GM23338 (cell line): ENCODE results near the gene ARL8B. TPM values are rescaled to one million over a fixed set of nuclear protein-coding genes. Genes with fewer than 3 reads are reported as not detected.

ENCODE experiments used
- ATAC-seq: fragments of 200-7000 bp; cut with Tn5 transposase; 3 replicates; pipeline ENCODE4 v1.9.1; 2020
- DNase-seq: peaks from one replicate; pipeline ENCODE4 v3.0.0-alpha.2; 2015; ENCODE audit warnings: low spot score
- H2AFZ ChIP-seq: fragments of 200-600 bp; sonication (generic); 2 replicates; pipeline ENCODE4 v1.8.0; 2016; ENCODE audit warnings: antibody characterized with exemption, mild to moderate bottlenecking, moderate library complexity
- H3F3A ChIP-seq: fragments of 200-600 bp; sonication (generic); replicated peaks from 2 replicates; pipeline ENCODE4 v1.8.0; 2017; ENCODE audit warnings: antibody characterized with exemption, mixed run types, low read depth
- H3K27ac ChIP-seq: fragments of 200-600 bp; sonication (generic); 2 replicates; pipeline ENCODE4 v1.6.1; 2016; ENCODE audit warnings: low read depth
- H3K27me3 ChIP-seq: fragments of 200-600 bp; sonication (generic); 2 replicates; pipeline ENCODE4 v1.8.0; 2016; ENCODE audit warnings: mild to moderate bottlenecking, mixed run types, moderate library complexity; ENCODE audit not compliant: insufficient read depth
- H3K36me3 ChIP-seq: fragments of 200-600 bp; sonication (generic); 2 replicates; pipeline ENCODE4 v1.8.0; 2016; ENCODE audit warnings: mild to moderate bottlenecking; ENCODE audit not compliant: insufficient read depth
- H3K4me1 ChIP-seq: fragments of 200-600 bp; sonication (generic); 2 replicates; pipeline ENCODE4 v1.8.0; 2016; ENCODE audit warnings: mild to moderate bottlenecking, moderate library complexity; ENCODE audit not compliant: insufficient read depth
- H3K4me2 ChIP-seq: fragments of 200-600 bp; sonication (generic); 2 replicates; pipeline ENCODE4 v1.7.1; 2017; ENCODE audit warnings: mixed run types
- H3K4me3 ChIP-seq: fragments of 200-600 bp; sonication (generic); 2 replicates; pipeline ENCODE4 v1.6.1; 2016; ENCODE audit warnings: mixed run types
- H3K79me2 ChIP-seq: fragments of 200-600 bp; sonication (generic); replicated peaks from 2 replicates; pipeline ENCODE4 v1.8.0; 2017; ENCODE audit warnings: mild to moderate bottlenecking; ENCODE audit not compliant: insufficient read depth
- H3K9me2 ChIP-seq: fragments of 200-600 bp; sonication (generic); 2 replicates; pipeline ENCODE4 v1.8.0; 2017; ENCODE audit not compliant: insufficient read depth
- H4K20me1 ChIP-seq: fragments of 200-600 bp; sonication (generic); replicated peaks from 2 replicates; pipeline ENCODE4 v1.8.0; 2017; ENCODE audit warnings: mild to moderate bottlenecking; ENCODE audit not compliant: insufficient read depth
- H3K27ac Mint-ChIP-seq: 2 replicates; pipeline ENCODE4 v1.8.0; 2020; ENCODE audit warnings: inconsistent platforms, mild to moderate bottlenecking, moderate library complexity, mixed read lengths
- H3K27me3 Mint-ChIP-seq: 3 replicates; pipeline ENCODE4 v1.8.0; 2022; ENCODE audit warnings: low read depth, mild to moderate bottlenecking, moderate library complexity, mixed read lengths, inconsistent platforms; ENCODE audit not compliant: insufficient read depth, poor library complexity
- H3K36me3 Mint-ChIP-seq: 3 replicates; pipeline ENCODE4 v1.8.0; 2021; ENCODE audit warnings: low read depth, mild to moderate bottlenecking, inconsistent platforms, moderate library complexity, mixed read lengths
- H3K4me1 Mint-ChIP-seq: 3 replicates; pipeline ENCODE4 v1.8.0; 2020; ENCODE audit warnings: mild to moderate bottlenecking, inconsistent platforms, mixed read lengths
- H3K4me3 Mint-ChIP-seq: 3 replicates; pipeline ENCODE4 v1.8.0; 2021; ENCODE audit warnings: moderate library complexity, mild to moderate bottlenecking, inconsistent platforms, mixed read lengths
- H3K9me3 Mint-ChIP-seq: 3 replicates; pipeline ENCODE4 v1.8.0; 2020; ENCODE audit warnings: moderate library complexity, mild to moderate bottlenecking, inconsistent platforms, mixed read lengths
- CREB1 ChIP-seq: fragments of 250-450 bp; sonication (Bioruptor Pico); IDR thresholded peaks from 2 replicates; pipeline ENCODE4 v1.5.0; 2020; ENCODE audit warnings: low read depth, mild to moderate bottlenecking, moderate library complexity
- EZH2 ChIP-seq: fragments of 200-600 bp; sonication (generic); IDR thresholded peaks from one replicate; pipeline ENCODE4 v1.8.0; 2017; ENCODE audit warnings: antibody characterized with exemption, mild to moderate bottlenecking, low read depth; ENCODE audit not compliant: unreplicated experiment
- JUNB ChIP-seq: IDR thresholded peaks from one replicate; pipeline ENCODE4 v1.6.1; 2016; ENCODE audit warnings: antibody characterized with exemption; ENCODE audit not compliant: unreplicated experiment
- NANOG ChIP-seq: IDR thresholded peaks from 2 replicates; pipeline ENCODE4 v1.6.1; 2016; ENCODE audit warnings: antibody characterized with exemption, borderline replicate concordance
- POLR2AphosphoS5 ChIP-seq: IDR thresholded peaks from 2 replicates; pipeline ENCODE4 v1.6.1; 2016; ENCODE audit warnings: antibody characterized with exemption, low read depth
- REST ChIP-seq: IDR thresholded peaks from one replicate; pipeline ENCODE4 v1.6.1; 2018; ENCODE audit warnings: antibody characterized with exemption; ENCODE audit not compliant: unreplicated experiment
- STAT1 ChIP-seq: IDR thresholded peaks from one replicate; pipeline ENCODE4 v1.6.1; 2016; ENCODE audit warnings: antibody characterized with exemption; ENCODE audit not compliant: unreplicated experiment
- ZNF114 ChIP-seq: fragments of 250-450 bp; sonication (Bioruptor Pico); IDR thresholded peaks from 2 replicates; pipeline ENCODE4 v1.5.0; 2020; ENCODE audit warnings: mild to moderate bottlenecking, moderate library complexity
- ZNF331 ChIP-seq: fragments of 250-450 bp; sonication (Bioruptor Pico); IDR thresholded peaks from 2 replicates; pipeline ENCODE4 v1.5.0; 2020; ENCODE audit warnings: low read depth, mild to moderate bottlenecking, moderate library complexity
- polyA plus RNA-seq: library from polyadenylated mRNA; unstranded; fragments of >200 nt; fragmentation: Nextera tagmentation; extraction: Ambion mirVana; gene quantifications from 2 replicates; pipeline ENCODE4 v1.2.1, GENCODE V29; 2016
- total RNA-seq: library from RNA; depleted of rRNA; stranded (reverse); fragments of >200 nt; shearing (Covaris generic); gene quantifications from 2 replicates; pipeline ENCODE4 v1.2.3, GENCODE V29; 2014
- TF ChIP-seq, protein P1 (sequence below), 2 experiments: fragments of 200-600 bp in 1 of 2; sonication (generic) in 1 of 2; conservative IDR thresholded peaks; 2 replicates each; pipeline versions ENCODE4 v1.5.1 to v1.6.1; 2016 to 2017; ENCODE audit warnings: antibody characterized with exemption in 2 of 2, low read depth in 2 of 2, mild to moderate bottlenecking in 2 of 2, moderate library complexity in 1 of 2
- TF ChIP-seq, protein P2 (sequence below): IDR thresholded peaks from 2 replicates; pipeline ENCODE4 v1.6.1; 2016; ENCODE audit warnings: antibody characterized with exemption

ARL8B gene
- total and polyA plus RNA-seq, 2 experiments from 2014 or later: 25.5 to 40.8 TPM

GRCh38 chr3:5087209-5087608 is 34.9 kb upstream of the ARL8B start:
- H3K4me3 Mint-ChIP-seq: no peak overlapping the region
- H3K4me2 ChIP-seq: no peak overlapping the region
- H3K79me2 ChIP-seq: no peaks in the 10 kb centered on the region
- H2AFZ ChIP-seq: no peak overlapping the region
- H3K4me1 ChIP-seq: no peaks in the 10 kb centered on the region
- H3K9me3 Mint-ChIP-seq: no peaks in the 10 kb centered on the region; the same call in 2 of the 3 replicates
- H3K27me3 ChIP-seq: no peaks in the 10 kb centered on the region
- H3K27ac Mint-ChIP-seq: no peak overlapping the region
- H3K36me3 ChIP-seq: no peaks in the 10 kb centered on the region
- TF ChIP-seq REST (no peak), EZH2 (no peak), ZNF331 (CRISPR knock-in tag) (no peak), CREB1 (CRISPR knock-in tag) (no peak), JUNB (no peak), STAT1 (no peak), POLR2AphosphoS5 (no peak)
- TF ChIP-seq, protein P1, sequence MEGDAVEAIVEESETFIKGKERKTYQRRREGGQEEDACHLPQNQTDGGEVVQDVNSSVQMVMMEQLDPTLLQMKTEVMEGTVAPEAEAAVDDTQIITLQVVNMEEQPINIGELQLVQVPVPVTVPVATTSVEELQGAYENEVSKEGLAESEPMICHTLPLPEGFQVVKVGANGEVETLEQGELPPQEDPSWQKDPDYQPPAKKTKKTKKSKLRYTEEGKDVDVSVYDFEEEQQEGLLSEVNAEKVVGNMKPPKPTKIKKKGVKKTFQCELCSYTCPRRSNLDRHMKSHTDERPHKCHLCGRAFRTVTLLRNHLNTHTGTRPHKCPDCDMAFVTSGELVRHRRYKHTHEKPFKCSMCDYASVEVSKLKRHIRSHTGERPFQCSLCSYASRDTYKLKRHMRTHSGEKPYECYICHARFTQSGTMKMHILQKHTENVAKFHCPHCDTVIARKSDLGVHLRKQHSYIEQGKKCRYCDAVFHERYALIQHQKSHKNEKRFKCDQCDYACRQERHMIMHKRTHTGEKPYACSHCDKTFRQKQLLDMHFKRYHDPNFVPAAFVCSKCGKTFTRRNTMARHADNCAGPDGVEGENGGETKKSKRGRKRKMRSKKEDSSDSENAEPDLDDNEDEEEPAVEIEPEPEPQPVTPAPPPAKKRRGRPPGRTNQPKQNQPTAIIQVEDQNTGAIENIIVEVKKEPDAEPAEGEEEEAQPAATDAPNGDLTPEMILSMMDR (conservative IDR thresholded peaks at IDR 0.05; ENCODE audit: low read depth in 2 of 2): no peak
- TF ChIP-seq, protein P2, sequence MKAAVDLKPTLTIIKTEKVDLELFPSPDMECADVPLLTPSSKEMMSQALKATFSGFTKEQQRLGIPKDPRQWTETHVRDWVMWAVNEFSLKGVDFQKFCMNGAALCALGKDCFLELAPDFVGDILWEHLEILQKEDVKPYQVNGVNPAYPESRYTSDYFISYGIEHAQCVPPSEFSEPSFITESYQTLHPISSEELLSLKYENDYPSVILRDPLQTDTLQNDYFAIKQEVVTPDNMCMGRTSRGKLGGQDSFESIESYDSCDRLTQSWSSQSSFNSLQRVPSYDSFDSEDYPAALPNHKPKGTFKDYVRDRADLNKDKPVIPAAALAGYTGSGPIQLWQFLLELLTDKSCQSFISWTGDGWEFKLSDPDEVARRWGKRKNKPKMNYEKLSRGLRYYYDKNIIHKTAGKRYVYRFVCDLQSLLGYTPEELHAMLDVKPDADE: no peak
- H3K36me3 Mint-ChIP-seq: no peaks in the 10 kb centered on the region
- no peak for ATAC-seq
- H3K4me1 Mint-ChIP-seq: no peaks in the 10 kb centered on the region
- no peak overlapping the region for H3K4me3 ChIP-seq
- no peak overlapping the region for H3K27ac ChIP-seq
- H3K27me3 Mint-ChIP-seq: peaks cover 2% of the 10 kb centered on the region
- no peak for DNase-seq
- peaks cover 6% of the 10 kb centered on the region; the same call in 1 of the 2 replicates for H3K9me2 ChIP-seq
- H4K20me1 ChIP-seq: no peaks in the 10 kb centered on the region
- H3F3A ChIP-seq: no peaks in the 10 kb centered on the region

- Histone ChIP-seq H3K9me2 (no peaks in the 10 kb centered on the region), H3K27me3 (peaks cover 8% of the 10 kb centered on the region), H3K36me3 (no peaks in the 10 kb centered on the region), H3K27ac (no peak overlapping the region), H4K20me1 (no peaks in the 10 kb centered on the region), H3K4me1 (no peaks in the 10 kb centered on the region), H2AFZ (no peak overlapping the region), H3K4me2 (no peak overlapping the region), H3F3A (no peaks in the 10 kb centered on the region), H3K4me3 (no peak overlapping the region), H3K79me2 (no peaks in the 10 kb centered on the region)
- ATAC-seq (no peak), DNase-seq (no peak)
- H3K4me3 Mint-ChIP-seq: no peak overlapping the region
- H3K27me3 Mint-ChIP-seq: peaks cover 2% of the 10 kb centered on the region
- no peak overlapping the region for H3K27ac Mint-ChIP-seq
- no peaks in the 10 kb centered on the region for H3K36me3 Mint-ChIP-seq
- H3K4me1 Mint-ChIP-seq: no peaks in the 10 kb centered on the region
- H3K9me3 Mint-ChIP-seq: no peaks in the 10 kb centered on the region
- TF ChIP-seq, protein P2: no peak
- no peak for TF ChIP-seq ZNF331 (CRISPR knock-in tag)
- TF ChIP-seq NANOG: no peak
- no peak for TF ChIP-seq STAT1
- TF ChIP-seq, protein P1 (conservative IDR thresholded peaks at IDR 0.05; ENCODE audit: low read depth in 2 of 2): no peak
- no peak for TF ChIP-seq ZNF114 (CRISPR knock-in tag)
- TF ChIP-seq EZH2: no peak
These were observed 31.9 kb upstream of the ARL8B start for GRCh38 chr3:5090197-5090596.
